ENCODE measurements around the gene PHKB. TPM values are rescaled to one million over a fixed set of nuclear protein-coding genes. Genes with fewer than 3 reads are reported as not detected.

Gene PHKB
- total RNA-seq, 2 donors from 2014 or later = 56.2 to 59.5 TPM

GRCh38 chr16:47476654-47477345, 15.7 kb downstream of the PHKB start:
- Mint-ChIP-seq H3K27ac (no peak overlapping the region), H3K27me3 (no peaks in the 10 kb centered on the region), H3K36me3 (ENCODE audit: low read depth) (peaks cover 3% of the 10 kb centered on the region), H3K4me3 (no peak overlapping the region), H3K4me1 (peaks cover 13% of the 10 kb centered on the region)
- ATAC-seq (no peak), DNase-seq (no peak)
- H3K9me3 ChIP-seq (ENCODE audit: control insufficient read depth, low read length, poor library complexity, severe bottlenecking) = no peaks in the 10 kb centered on the region

- no peaks in the 10 kb centered on the region for H3K9me3 ChIP-seq (ENCODE audit: control insufficient read depth, low read length, poor library complexity, severe bottlenecking)
- no peak overlapping the region for H3K4me3 Mint-ChIP-seq
- H3K36me3 Mint-ChIP-seq (ENCODE audit: low read depth) = peaks cover 3% of the 10 kb centered on the region
- no peak overlapping the region for H3K27ac Mint-ChIP-seq
- no peaks in the 10 kb centered on the region for H3K27me3 Mint-ChIP-seq
- DNase-seq (no peak), ATAC-seq (no peak)
- H3K4me1 Mint-ChIP-seq = peaks cover 13% of the 10 kb centered on the region
Observed at GRCh38 chr16:47477679-47478078, 16.5 kb downstream of the PHKB start.

- no peak for ATAC-seq
- H3K9me3 ChIP-seq (ENCODE audit: control insufficient read depth, low read length, poor library complexity, severe bottlenecking) = no peaks in the 10 kb centered on the region
- Mint-ChIP-seq H3K4me1 (peaks cover 11% of the 10 kb centered on the region), H3K36me3 (ENCODE audit: low read depth) (peaks cover 3% of the 10 kb centered on the region), H3K4me3 (no peak overlapping the region), H3K27ac (no peak overlapping the region), H3K27me3 (no peaks in the 10 kb centered on the region)
- no peak for DNase-seq
Observed at GRCh38 chr16:47480410-47480809, 19.3 kb downstream of the PHKB start.

- no peaks in the 10 kb centered on the region for H3K9me3 ChIP-seq (ENCODE audit: control insufficient read depth, low read length, poor library complexity, severe bottlenecking)
- H3K4me3 Mint-ChIP-seq = no peak overlapping the region
- no peaks in the 10 kb centered on the region for H3K27me3 Mint-ChIP-seq
- no peak overlapping the region for H3K27ac Mint-ChIP-seq
- no peak for DNase-seq
- ATAC-seq = no peak
- H3K4me1 Mint-ChIP-seq = peaks cover 15% of the 10 kb centered on the region
- H3K36me3 Mint-ChIP-seq (ENCODE audit: low read depth) = peaks cover 2% of the 10 kb centered on the region
Observed at GRCh38 chr16:47481698-47482374, 20.7 kb downstream of the PHKB start.

- no peaks in the 10 kb centered on the region for H3K27me3 Mint-ChIP-seq
- H3K9me3 ChIP-seq (ENCODE audit: control insufficient read depth, low read length, poor library complexity, severe bottlenecking) = no peaks in the 10 kb centered on the region
- H3K27ac Mint-ChIP-seq = no peak overlapping the region
- no peak for ATAC-seq
- H3K36me3 Mint-ChIP-seq (ENCODE audit: low read depth) = no peaks in the 10 kb centered on the region
- DNase-seq = no peak
- H3K4me3 Mint-ChIP-seq = no peak overlapping the region
- H3K4me1 Mint-ChIP-seq = peaks cover 13% of the 10 kb centered on the region
Observed at GRCh38 chr16:47483616-47484015, 22.5 kb downstream of the PHKB start.

GRCh38 chr16:47486856-47487255, 25.7 kb downstream of the PHKB start:
- ATAC-seq (no peak), DNase-seq (no peak)
- H3K36me3 Mint-ChIP-seq (ENCODE audit: low read depth) = no peaks in the 10 kb centered on the region
- H3K4me1 Mint-ChIP-seq = peaks cover 7% of the 10 kb centered on the region
- no peaks in the 10 kb centered on the region for H3K27me3 Mint-ChIP-seq
- H3K27ac Mint-ChIP-seq = no peak overlapping the region
- no peak overlapping the region for H3K4me3 Mint-ChIP-seq
- no peaks in the 10 kb centered on the region for H3K9me3 ChIP-seq (ENCODE audit: control insufficient read depth, low read length, poor library complexity, severe bottlenecking)

- H3K36me3 Mint-ChIP-seq (ENCODE audit: low read depth) = no peaks in the 10 kb centered on the region
- no peak for DNase-seq
- no peak overlapping the region for H3K4me3 Mint-ChIP-seq
- H3K27me3 Mint-ChIP-seq = no peaks in the 10 kb centered on the region
- H3K9me3 ChIP-seq (ENCODE audit: control insufficient read depth, low read length, poor library complexity, severe bottlenecking) = no peaks in the 10 kb centered on the region
- no peak overlapping the region for H3K27ac Mint-ChIP-seq
- no peak for ATAC-seq
- H3K4me1 Mint-ChIP-seq = peaks cover 17% of the 10 kb centered on the region
Observed at GRCh38 chr16:47488051-47488450, 26.9 kb downstream of the PHKB start.

GRCh38 chr16:47490471-47490870, 29.3 kb downstream of the PHKB start:
- Mint-ChIP-seq H3K27me3 (no peaks in the 10 kb centered on the region), H3K4me3 (no peak overlapping the region), H3K27ac (no peak overlapping the region), H3K4me1 (peaks cover 19% of the 10 kb centered on the region), H3K36me3 (ENCODE audit: low read depth) (no peaks in the 10 kb centered on the region)
- H3K9me3 ChIP-seq (ENCODE audit: control insufficient read depth, low read length, poor library complexity, severe bottlenecking) = no peaks in the 10 kb centered on the region
- ATAC-seq = no peak
- no peak for DNase-seq

- H3K9me3 ChIP-seq (ENCODE audit: control insufficient read depth, low read length, poor library complexity, severe bottlenecking) = no peaks in the 10 kb centered on the region
- no peak overlapping the region for H3K4me3 Mint-ChIP-seq
- no peak overlapping the region for H3K27ac Mint-ChIP-seq
- H3K4me1 Mint-ChIP-seq = peaks cover 19% of the 10 kb centered on the region
- ATAC-seq = no peak
- H3K36me3 Mint-ChIP-seq (ENCODE audit: low read depth) = no peaks in the 10 kb centered on the region
- H3K27me3 Mint-ChIP-seq = no peaks in the 10 kb centered on the region
- no peak for DNase-seq
Observed at GRCh38 chr16:47492036-47492427, 30.9 kb downstream of the PHKB start.

GRCh38 chr16:47492428-47493377, 31.6 kb downstream of the PHKB start:
- H3K36me3 Mint-ChIP-seq (ENCODE audit: low read depth) = no peaks in the 10 kb centered on the region
- H3K4me1 Mint-ChIP-seq = peaks cover 19% of the 10 kb centered on the region
- peak; percentile 47 for ATAC-seq
- H3K4me3 Mint-ChIP-seq = no peak overlapping the region
- no peaks in the 10 kb centered on the region for H3K27me3 Mint-ChIP-seq
- no peak for DNase-seq
- no peak overlapping the region for H3K27ac Mint-ChIP-seq
- H3K9me3 ChIP-seq (ENCODE audit: control insufficient read depth, low read length, poor library complexity, severe bottlenecking) = no peaks in the 10 kb centered on the region

- H3K9me3 ChIP-seq (ENCODE audit: control insufficient read depth, low read length, poor library complexity, severe bottlenecking) = no peaks in the 10 kb centered on the region
- H3K27ac Mint-ChIP-seq = no peak overlapping the region
- ATAC-seq = no peak
- H3K4me1 Mint-ChIP-seq = peaks cover 19% of the 10 kb centered on the region
- peaks cover 4% of the 10 kb centered on the region for H3K36me3 Mint-ChIP-seq (ENCODE audit: low read depth)
- DNase-seq = no peak
- H3K27me3 Mint-ChIP-seq = no peaks in the 10 kb centered on the region
- no peak overlapping the region for H3K4me3 Mint-ChIP-seq
Observed at GRCh38 chr16:47493381-47494337, 32.5 kb downstream of the PHKB start.

GRCh38 chr16:47499080-47499699, 38.1 kb downstream of the PHKB start:
- Mint-ChIP-seq H3K27me3 (no peaks in the 10 kb centered on the region), H3K4me3 (no peak overlapping the region), H3K36me3 (ENCODE audit: low read depth) (peaks cover 8% of the 10 kb centered on the region), H3K27ac (no peak overlapping the region), H3K4me1 (peaks cover 6% of the 10 kb centered on the region)
- DNase-seq (no peak), ATAC-seq (no peak)
- no peaks in the 10 kb centered on the region for H3K9me3 ChIP-seq (ENCODE audit: control insufficient read depth, low read length, poor library complexity, severe bottlenecking)

Data from T-helper 17 cell (primary cell).